K562 (cell line): ENCODE data around the gene NMT2. TPM values are rescaled to one million over a fixed set of nuclear protein-coding genes. Genes with fewer than 3 reads are reported as not detected.
A peak's percentile ranks its signal among the peaks of the same experiment; 100 is the strongest.

Source experiments
- HIVEP1 ChIP-seq: fragments of 250-450 bp; sonication (Bioruptor Pico); IDR thresholded peaks from 2 replicates; pipeline ENCODE4 v1.4.0; 2020; ENCODE audit warnings: mild to moderate bottlenecking
- MAZ ChIP-seq, 2 experiments: fragments of 450-650 bp in 1 of 2; sonication (generic) in 1 of 2; formaldehyde crosslinking; IDR thresholded peaks in 1 of 2; conservative IDR thresholded peaks in 1 of 2; 2 replicates each; pipeline versions ENCODE4 v1.4.0 to v1.5.0; 2020; ENCODE audit warnings: mild to moderate bottlenecking in 1 of 2, missing genetic modification reagents in 1 of 2
- MYC ChIP-seq, 2 experiments: fragments of 250-450 bp in 1 of 2; sonication (Bioruptor Pico) in 1 of 2; IDR thresholded peaks; 2 replicates each; pipeline versions ENCODE4 v1.5.1 to v1.6.1; 2012 to 2021; ENCODE audit warnings: low read depth in 2 of 2, borderline replicate concordance in 1 of 2, improper control_type of control experiment in 1 of 2, low read length in 1 of 2, mild to moderate bottlenecking in 1 of 2, moderate library complexity in 1 of 2
- PML ChIP-seq: IDR thresholded peaks from 2 replicates; pipeline ENCODE4 v1.6.1; 2012; ENCODE audit warnings: low read length, inconsistent platforms
- POLR2G ChIP-seq: fragments of 200-400 bp; formaldehyde crosslinking; IDR thresholded peaks from 2 replicates; pipeline ENCODE4 v1.6.1; 2017; ENCODE audit warnings: low read depth, mild to moderate bottlenecking, antibody characterized with exemption, low read length, moderate library complexity
- RBFOX2 ChIP-seq: fragments of 200-400 bp; formaldehyde crosslinking; IDR thresholded peaks from 2 replicates; pipeline ENCODE4 v1.6.1; 2017; ENCODE audit warnings: low read depth, mild to moderate bottlenecking, low read length, moderate library complexity
- RNF2 ChIP-seq: sonication (generic); IDR thresholded peaks from 2 replicates; pipeline ENCODE4 v1.6.1; 2016
- SOX6 ChIP-seq: fragments of 450-650 bp; IDR thresholded peaks from 2 replicates; pipeline ENCODE4 v1.6.1; 2014; ENCODE audit warnings: mild to moderate bottlenecking
- STAT5A ChIP-seq: IDR thresholded peaks from 2 replicates; pipeline ENCODE4 v1.6.1; 2012; ENCODE audit warnings: low read length, inconsistent platforms, borderline replicate concordance
- YY1 ChIP-seq, 3 experiments: IDR thresholded peaks; 2 replicates each; pipeline ENCODE4 v1.6.1; 2011; ENCODE audit warnings: low read length in 2 of 3, mild to moderate bottlenecking in 2 of 3, moderate library complexity in 2 of 3, borderline replicate concordance in 1 of 3, control low read depth in 1 of 3, low read depth in 1 of 3; ENCODE audit not compliant: insufficient read depth in 3 of 3, insufficient replicate concordance in 2 of 3, control insufficient read depth in 1 of 3, insufficient read length in 1 of 3; ENCODE audit errors: extremely low read depth in 1 of 3
- ZNF140 ChIP-seq: fragments of 250-450 bp; sonication (Bioruptor Pico); IDR thresholded peaks from 2 replicates; pipeline ENCODE4 v1.8.0; 2021; ENCODE audit warnings: moderate library complexity, mild to moderate bottlenecking, inconsistent platforms
- ZNF316 ChIP-seq: fragments of 450-650 bp; IDR thresholded peaks from 2 replicates; pipeline ENCODE4 v1.6.1; 2016
- polyA plus RNA-seq, 8 experiments: library from polyadenylated mRNA; depleted of rRNA in 4 of 8; stranded (reverse) in 5 of 8; unstranded in 3 of 8; fragments of >200 nt; fragmentation: Nextera tagmentation in 2 of 8; fragmentation: Illumina TruSeq in 1 of 8; extraction: Ambion mirVana in 2 of 8; extraction: Trizol in 1 of 8; gene quantifications; 2 replicates each; pipeline versions ENCODE4 v1.2.1 to v1.2.3, GENCODE V29; 2011 to 2014; ENCODE audit warnings: inconsistent platforms in 1 of 8, missing spikeins in 1 of 8
- total RNA-seq, 7 experiments: library from RNA; depleted of rRNA in 6 of 7; stranded (reverse); fragments of >200 nt in 6 of 7; fragmentation: Illumina TruSeq in 2 of 7; extraction: Trizol in 2 of 7; gene quantifications; 2 replicates each; pipeline versions ENCODE4 v1.2.1 to v1.2.3, GENCODE V29; 2011 to 2021; ENCODE audit warnings: low replicate concordance in 1 of 7
- TF ChIP-seq, protein P1 (sequence below), 2 experiments: fragments of 150-350 bp in 1 of 2; IDR thresholded peaks; 2 replicates each; pipeline ENCODE4 v1.6.1; 2012 to 2016; ENCODE audit warnings: low read depth in 2 of 2, low read length in 2 of 2, mild to moderate bottlenecking in 1 of 2, moderate library complexity in 1 of 2
- TF ChIP-seq, protein P2 (sequence below): conservative IDR thresholded peaks from 2 replicates; pipeline ENCODE4 v1.6.1; 2011; ENCODE audit warnings: low read depth, mild to moderate bottlenecking, low read length; ENCODE audit not compliant: control insufficient read depth
- TF ChIP-seq, protein P3 (sequence below), 2 experiments: fragments of 450-650 bp; IDR thresholded peaks; 2 replicates each; pipeline ENCODE4 v1.6.1; 2016
- TF ChIP-seq, protein P4 (sequence below): fragments of 450-650 bp; IDR thresholded peaks from 2 replicates; pipeline ENCODE4 v1.6.1; 2016; ENCODE audit warnings: borderline replicate concordance
- TF ChIP-seq, protein P5 (sequence below): fragments of 250-450 bp; sonication (Bioruptor Pico); IDR thresholded peaks from 2 replicates; pipeline ENCODE4 v1.8.0; 2022; ENCODE audit warnings: moderate library complexity, mild to moderate bottlenecking, inconsistent platforms

NMT2 gene
- total and polyA plus RNA-seq, 9 of the 15 experiments (the other 6 are each of a cell fraction or from before 2014, with no cell fraction given), result 5.2 to 15.9 (median 10.8) TPM

DNA sequence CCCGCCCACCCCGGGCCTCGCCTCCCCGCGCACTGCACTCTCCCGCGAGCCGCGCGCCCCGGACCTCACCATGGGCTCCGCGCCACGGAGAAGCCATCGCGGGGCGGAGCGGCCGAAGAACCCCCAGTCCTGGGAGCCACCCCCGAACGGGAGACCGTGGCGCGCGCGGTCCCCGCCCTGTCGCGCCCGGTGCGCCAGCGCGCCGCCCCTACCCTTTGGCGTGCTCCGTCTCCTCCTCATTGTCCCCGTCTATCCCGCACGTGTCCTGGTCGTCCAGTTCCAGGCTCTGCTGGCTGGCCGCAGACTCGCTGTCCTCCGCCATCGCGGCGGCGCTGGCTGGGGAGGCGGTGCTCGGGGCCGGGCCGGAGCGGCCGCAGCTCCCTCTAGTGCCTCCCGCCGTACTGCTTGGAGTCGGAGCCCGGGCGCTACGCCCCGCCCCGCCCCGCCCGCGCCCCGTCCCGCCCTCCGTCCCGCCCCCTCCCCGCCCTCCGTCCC, at the start of gene NMT2 (continued):
- TF ChIP-seq, protein P1, sequence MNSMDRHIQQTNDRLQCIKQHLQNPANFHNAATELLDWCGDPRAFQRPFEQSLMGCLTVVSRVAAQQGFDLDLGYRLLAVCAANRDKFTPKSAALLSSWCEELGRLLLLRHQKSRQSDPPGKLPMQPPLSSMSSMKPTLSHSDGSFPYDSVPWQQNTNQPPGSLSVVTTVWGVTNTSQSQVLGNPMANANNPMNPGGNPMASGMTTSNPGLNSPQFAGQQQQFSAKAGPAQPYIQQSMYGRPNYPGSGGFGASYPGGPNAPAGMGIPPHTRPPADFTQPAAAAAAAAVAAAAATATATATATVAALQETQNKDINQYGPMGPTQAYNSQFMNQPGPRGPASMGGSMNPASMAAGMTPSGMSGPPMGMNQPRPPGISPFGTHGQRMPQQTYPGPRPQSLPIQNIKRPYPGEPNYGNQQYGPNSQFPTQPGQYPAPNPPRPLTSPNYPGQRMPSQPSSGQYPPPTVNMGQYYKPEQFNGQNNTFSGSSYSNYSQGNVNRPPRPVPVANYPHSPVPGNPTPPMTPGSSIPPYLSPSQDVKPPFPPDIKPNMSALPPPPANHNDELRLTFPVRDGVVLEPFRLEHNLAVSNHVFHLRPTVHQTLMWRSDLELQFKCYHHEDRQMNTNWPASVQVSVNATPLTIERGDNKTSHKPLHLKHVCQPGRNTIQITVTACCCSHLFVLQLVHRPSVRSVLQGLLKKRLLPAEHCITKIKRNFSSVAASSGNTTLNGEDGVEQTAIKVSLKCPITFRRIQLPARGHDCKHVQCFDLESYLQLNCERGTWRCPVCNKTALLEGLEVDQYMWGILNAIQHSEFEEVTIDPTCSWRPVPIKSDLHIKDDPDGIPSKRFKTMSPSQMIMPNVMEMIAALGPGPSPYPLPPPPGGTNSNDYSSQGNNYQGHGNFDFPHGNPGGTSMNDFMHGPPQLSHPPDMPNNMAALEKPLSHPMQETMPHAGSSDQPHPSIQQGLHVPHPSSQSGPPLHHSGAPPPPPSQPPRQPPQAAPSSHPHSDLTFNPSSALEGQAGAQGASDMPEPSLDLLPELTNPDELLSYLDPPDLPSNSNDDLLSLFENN (IDR thresholded peaks at IDR 0.05; ENCODE audit: low read depth in 2 of 2, low read length in 2 of 2), result no peak
- TF ChIP-seq MAZ (CRISPR knock-in tag; conservative IDR thresholded peaks at IDR 0.05 in 1 of 2, IDR thresholded peaks at IDR 0.05 in 1 of 2) (peak; percentile 61 to 74), YY1 (IDR thresholded peaks at IDR 0.05; ENCODE audit: borderline replicate concordance in 1 of 3, control insufficient read depth in 1 of 3, extremely low read depth in 1 of 3, insufficient read depth in 3 of 3, insufficient read length in 1 of 3, insufficient replicate concordance in 2 of 3, low read depth in 1 of 3, low read length in 2 of 3) (peak; percentile 48 to 94 (median 86)), MYC (IDR thresholded peaks at IDR 0.05; ENCODE audit: low read depth, low read length) (peak; percentile 80), MYC (CRISPR knock-in tag; IDR thresholded peaks at IDR 0.05; ENCODE audit: borderline replicate concordance, low read depth) (no peak), RBFOX2 (peak; percentile 82), ZNF316 (0 out of 2 replicates have a peak, but pooled peaks have one; percentile 25), SOX6 (peak; percentile 38; the same call in 1 of the 2 replicates), HIVEP1 (CRISPR knock-in tag) (no peak), STAT5A (no peak), RNF2 (peak; percentile 25; the same call in 1 of the 2 replicates), POLR2G (peak; percentile 91), ZNF140 (no peak), PML (peak; percentile 42; the same call in 1 of the 2 replicates)
- TF ChIP-seq, protein P2, sequence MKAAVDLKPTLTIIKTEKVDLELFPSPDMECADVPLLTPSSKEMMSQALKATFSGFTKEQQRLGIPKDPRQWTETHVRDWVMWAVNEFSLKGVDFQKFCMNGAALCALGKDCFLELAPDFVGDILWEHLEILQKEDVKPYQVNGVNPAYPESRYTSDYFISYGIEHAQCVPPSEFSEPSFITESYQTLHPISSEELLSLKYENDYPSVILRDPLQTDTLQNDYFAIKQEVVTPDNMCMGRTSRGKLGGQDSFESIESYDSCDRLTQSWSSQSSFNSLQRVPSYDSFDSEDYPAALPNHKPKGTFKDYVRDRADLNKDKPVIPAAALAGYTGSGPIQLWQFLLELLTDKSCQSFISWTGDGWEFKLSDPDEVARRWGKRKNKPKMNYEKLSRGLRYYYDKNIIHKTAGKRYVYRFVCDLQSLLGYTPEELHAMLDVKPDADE, result peak; percentile 65; the same call in 1 of the 2 replicates
- TF ChIP-seq, protein P3, sequence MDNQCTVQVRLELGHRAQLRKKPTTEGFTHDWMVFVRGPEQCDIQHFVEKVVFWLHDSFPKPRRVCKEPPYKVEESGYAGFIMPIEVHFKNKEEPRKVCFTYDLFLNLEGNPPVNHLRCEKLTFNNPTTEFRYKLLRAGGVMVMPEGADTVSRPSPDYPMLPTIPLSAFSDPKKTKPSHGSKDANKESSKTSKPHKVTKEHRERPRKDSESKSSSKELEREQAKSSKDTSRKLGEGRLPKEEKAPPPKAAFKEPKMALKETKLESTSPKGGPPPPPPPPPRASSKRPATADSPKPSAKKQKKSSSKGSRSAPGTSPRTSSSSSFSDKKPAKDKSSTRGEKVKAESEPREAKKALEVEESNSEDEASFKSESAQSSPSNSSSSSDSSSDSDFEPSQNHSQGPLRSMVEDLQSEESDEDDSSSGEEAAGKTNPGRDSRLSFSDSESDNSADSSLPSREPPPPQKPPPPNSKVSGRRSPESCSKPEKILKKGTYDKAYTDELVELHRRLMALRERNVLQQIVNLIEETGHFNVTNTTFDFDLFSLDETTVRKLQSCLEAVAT (IDR thresholded peaks at IDR 0.05), result peak in 1 of 2 experiments; percentile 45; a peak in 1 of 4 replicates
- TF ChIP-seq, protein P4, sequence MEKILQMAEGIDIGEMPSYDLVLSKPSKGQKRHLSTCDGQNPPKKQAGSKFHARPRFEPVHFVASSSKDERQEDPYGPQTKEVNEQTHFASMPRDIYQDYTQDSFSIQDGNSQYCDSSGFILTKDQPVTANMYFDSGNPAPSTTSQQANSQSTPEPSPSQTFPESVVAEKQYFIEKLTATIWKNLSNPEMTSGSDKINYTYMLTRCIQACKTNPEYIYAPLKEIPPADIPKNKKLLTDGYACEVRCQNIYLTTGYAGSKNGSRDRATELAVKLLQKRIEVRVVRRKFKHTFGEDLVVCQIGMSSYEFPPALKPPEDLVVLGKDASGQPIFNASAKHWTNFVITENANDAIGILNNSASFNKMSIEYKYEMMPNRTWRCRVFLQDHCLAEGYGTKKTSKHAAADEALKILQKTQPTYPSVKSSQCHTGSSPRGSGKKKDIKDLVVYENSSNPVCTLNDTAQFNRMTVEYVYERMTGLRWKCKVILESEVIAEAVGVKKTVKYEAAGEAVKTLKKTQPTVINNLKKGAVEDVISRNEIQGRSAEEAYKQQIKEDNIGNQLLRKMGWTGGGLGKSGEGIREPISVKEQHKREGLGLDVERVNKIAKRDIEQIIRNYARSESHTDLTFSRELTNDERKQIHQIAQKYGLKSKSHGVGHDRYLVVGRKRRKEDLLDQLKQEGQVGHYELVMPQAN, result 0 out of 2 replicates have a peak, but pooled peaks have one; percentile 45
- TF ChIP-seq, protein P5, sequence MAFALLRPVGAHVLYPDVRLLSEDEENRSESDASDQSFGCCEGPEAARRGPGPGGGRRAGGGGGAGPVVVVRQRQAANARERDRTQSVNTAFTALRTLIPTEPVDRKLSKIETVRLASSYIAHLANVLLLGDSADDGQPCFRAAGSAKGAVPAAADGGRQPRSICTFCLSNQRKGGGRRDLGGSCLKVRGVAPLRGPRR (CRISPR knock-in tag), result no peak
